HCT116 (cell line): ENCODE results near the gene PHF19. TPM values are rescaled to one million over a fixed set of nuclear protein-coding genes. Genes with fewer than 3 reads are reported as not detected.

Source experiments
- ATAC-seq: fragments of 200-7000 bp; cut with Tn5 transposase; 2 replicates; pipeline ENCODE4 v1.9.1; 2020; ENCODE audit warnings: mild to moderate bottlenecking, moderate library complexity
- BruUV-seq: library from RNA; stranded (reverse); fragments of 400-500 nt; replicated peaks from 2 replicates; lab custom pipeline; 2021; lab: Mats Ljungman, UMichigan
- CTCF ChIA-PET: fragments of 300-600 bp; sonication (Branson Sonifier 250); formaldehyde crosslinking; loops from one replicate; lab custom pipeline; 2021; ENCODE audit warnings: antibody characterized with exemption; lab: Charles Lee
- POLR2A ChIA-PET: fragments of 300-600, 350-600 bp; sonication (Branson Sonifier 250); formaldehyde crosslinking; loops from one replicate; lab custom pipeline; 2021; ENCODE audit warnings: antibody characterized with exemption; lab: Charles Lee
- RAD21 ChIA-PET, 2 experiments: fragments of 300-600 bp; sonication (Branson Sonifier 250); formaldehyde crosslinking; loops; one replicate each; lab custom pipeline; 2023; ENCODE audit warnings: low total read pairs in 2 of 2; ENCODE audit not compliant: uncharacterized antibody in 2 of 2, unreplicated experiment in 2 of 2, low non-redundant PET in 1 of 2; lab: Charles Lee
- DNase-seq: peaks from one replicate; pipeline ENCODE4 v3.0.0-alpha.2; 2010; ENCODE audit warnings: low read depth, low spot score
- H2AFZ ChIP-seq: fragments of 200-600 bp; shearing (Covaris generic), sonication (generic); 2 replicates; pipeline ENCODE4 v1.6.1; 2017; ENCODE audit warnings: low read depth, mixed run types, mixed read lengths, antibody characterized with exemption, low read length; ENCODE audit not compliant: poor library complexity, severe bottlenecking
- H3K27ac ChIP-seq: 2 replicates; pipeline ENCODE4 v1.5.1; 2012; ENCODE audit warnings: low read depth, low read length
- H3K27me3 ChIP-seq: fragments of 200-600 bp; sonication (generic); 2 replicates; pipeline ENCODE4 v1.6.1; 2016; ENCODE audit warnings: mixed run types, low read length, mixed read lengths; ENCODE audit not compliant: insufficient read depth
- H3K36me3 ChIP-seq, 2 experiments: fragments of 200-500 bp in 1 of 2; fragments of 200-600 bp in 1 of 2; sonication (Bioruptor generic) in 1 of 2; sonication (generic) in 1 of 2; 2 replicates each; pipeline versions ENCODE4 v1.5.1 to v1.6.1; 2014 to 2016; ENCODE audit warnings: low read length in 2 of 2, inconsistent platforms in 1 of 2, mixed read lengths in 1 of 2, mixed run types in 1 of 2; ENCODE audit not compliant: insufficient read depth in 2 of 2, control insufficient read depth in 1 of 2
- H3K4me1 ChIP-seq, 2 experiments: fragments of 200-600 bp in 1 of 2; sonication (generic) in 1 of 2; 2 replicates each; pipeline versions ENCODE4 v1.5.1 to v1.6.1; 2012 to 2017; ENCODE audit warnings: low read length in 2 of 2, inconsistent platforms in 1 of 2, mild to moderate bottlenecking in 1 of 2, mixed read lengths in 1 of 2, mixed run types in 1 of 2, moderate library complexity in 1 of 2; ENCODE audit not compliant: insufficient read depth in 2 of 2, control insufficient read depth in 1 of 2
- H3K4me2 ChIP-seq: fragments of 200-600 bp; sonication (generic); 2 replicates; pipeline ENCODE4 v1.6.1; 2017; ENCODE audit warnings: mixed run types, low read length, mixed read lengths
- H3K4me3 ChIP-seq, 2 experiments: fragments of 200-600 bp in 1 of 2; sonication (generic) in 1 of 2; replicated peaks in 1 of 2; 2 replicates each; pipeline ENCODE4 v1.5.1; 2011 to 2016; ENCODE audit warnings: low read length in 2 of 2, control low read depth in 1 of 2, low read depth in 1 of 2, mild to moderate bottlenecking in 1 of 2, mixed read lengths in 1 of 2, mixed run types in 1 of 2
- H3K79me2 ChIP-seq: fragments of 200-600 bp; sonication (generic); 2 replicates; pipeline ENCODE4 v1.6.1; 2017; ENCODE audit warnings: mild to moderate bottlenecking, mixed run types, low read length, moderate library complexity, mixed read lengths; ENCODE audit not compliant: insufficient read depth
- H3K9ac ChIP-seq: fragments of 200-600 bp; sonication (generic); 2 replicates; pipeline ENCODE4 v1.6.1; 2016; ENCODE audit warnings: low read length, mixed read lengths
- H3K9me2 ChIP-seq: fragments of 200-600 bp; sonication (generic), shearing (Covaris generic); 2 replicates; pipeline ENCODE4 v1.6.1; 2017; ENCODE audit warnings: mixed run types, mild to moderate bottlenecking, moderate library complexity; ENCODE audit not compliant: insufficient read depth
- H3K9me3 ChIP-seq, 2 experiments: fragments of 200-500 bp in 1 of 2; fragments of 200-600 bp in 1 of 2; sonication (Bioruptor generic) in 1 of 2; sonication (generic) in 1 of 2; 2 replicates each; pipeline ENCODE4 v1.6.1; 2014 to 2017; ENCODE audit warnings: low read length in 2 of 2, mixed read lengths in 2 of 2, inconsistent platforms in 1 of 2, low read depth in 1 of 2, mild to moderate bottlenecking in 1 of 2, mixed run types in 1 of 2, moderate library complexity in 1 of 2; ENCODE audit not compliant: control insufficient read depth in 1 of 2, insufficient read depth in 1 of 2
- H4K20me1 ChIP-seq: fragments of 200-600 bp; sonication (generic), shearing (Covaris generic); 2 replicates; pipeline ENCODE4 v1.6.1; 2017; ENCODE audit warnings: mixed run types, mild to moderate bottlenecking, moderate library complexity; ENCODE audit not compliant: insufficient read depth
- CBX3 ChIP-seq: IDR thresholded peaks from 2 replicates; pipeline ENCODE4 v1.6.1; 2012; ENCODE audit warnings: low read depth
- EZH2phosphoT487 ChIP-seq: fragments of 200-600 bp; IDR thresholded peaks from 2 replicates; pipeline ENCODE4 v1.6.1; 2018; ENCODE audit warnings: antibody characterized with exemption, borderline replicate concordance
- MAX ChIP-seq: IDR thresholded peaks from 2 replicates; pipeline ENCODE4 v1.6.1; 2012
- POLR2AphosphoS5 ChIP-seq: IDR thresholded peaks from 2 replicates; pipeline ENCODE4 v1.6.1; 2011; ENCODE audit warnings: mild to moderate bottlenecking, low read depth, low read length, moderate library complexity
- RAD21 ChIP-seq: IDR thresholded peaks from 2 replicates; pipeline ENCODE4 v1.6.1; 2012; ENCODE audit warnings: low read depth, mild to moderate bottlenecking
- SIN3A ChIP-seq: IDR thresholded peaks from 2 replicates; pipeline ENCODE4 v1.6.1; 2012; ENCODE audit warnings: low read depth
- TCF7L2 ChIP-seq: IDR thresholded peaks from 2 replicates; pipeline ENCODE4 v1.7.0; 2011; ENCODE audit warnings: borderline replicate concordance, inconsistent platforms; ENCODE audit not compliant: insufficient read depth, insufficient read length; ENCODE audit errors: extremely low read depth
- ZNF274 ChIP-seq: fragments of 200-500 bp; sonication (Bioruptor generic); IDR thresholded peaks from 2 replicates; pipeline ENCODE4 v1.6.1; 2014; ENCODE audit warnings: mild to moderate bottlenecking, low read depth, low read length, inconsistent platforms
- intact Hi-C: fragments of 100-400 bp; cut with micrococcal nuclease; formaldehyde crosslinking; loops from 2 replicates; pipeline ENCODE4 v1.10.0; 2022
- total RNA-seq: library from RNA; stranded (reverse); gene quantifications from one replicate; pipeline ENCODE4 v1.2.1, GENCODE V29; 2021; ENCODE audit not compliant: unreplicated experiment
- TF ChIP-seq, protein P1 (sequence below), 3 experiments: fragments of 200-600 bp in 1 of 3; sonication (generic) in 1 of 3; IDR thresholded peaks in 2 of 3; conservative IDR thresholded peaks in 1 of 3; 2 replicates each; pipeline ENCODE4 v1.5.1; 2012 to 2017; ENCODE audit warnings: low read depth in 2 of 3, low read length in 2 of 3, antibody characterized with exemption in 1 of 3, borderline replicate concordance in 1 of 3, control low read depth in 1 of 3, mild to moderate bottlenecking in 1 of 3, mixed read lengths in 1 of 3, mixed run types in 1 of 3, moderate library complexity in 1 of 3; ENCODE audit not compliant: insufficient read depth in 1 of 3
- TF ChIP-seq, protein P2 (sequence below): IDR thresholded peaks from 2 replicates; pipeline ENCODE4 v1.6.1; 2012; ENCODE audit warnings: low read depth

PHF19 gene
- total RNA-seq, 1 experiment from 2014 or later, result 74.0 TPM

DNA sequence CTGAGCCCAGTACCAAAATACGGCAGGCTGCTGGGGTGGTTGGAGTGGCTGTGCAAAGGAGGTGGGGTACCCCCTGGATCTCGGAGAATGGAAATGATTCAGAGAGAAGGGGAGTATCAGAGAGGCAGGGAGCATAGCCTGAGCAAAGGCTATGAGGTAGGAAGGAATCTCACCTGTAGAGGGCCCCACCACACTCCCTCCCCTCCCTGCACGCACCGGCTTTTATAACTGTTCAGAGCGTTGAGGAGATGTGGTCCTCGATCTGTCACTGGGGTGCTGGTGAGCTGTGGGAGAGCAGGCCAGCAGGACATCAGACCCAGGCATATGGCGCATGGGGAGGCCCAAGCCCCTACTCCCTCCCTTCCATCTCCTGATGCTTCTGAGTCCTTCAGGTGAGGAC, 13.2 kb downstream of the PHF19 start:
- RAD21 ChIA-PET, result no interaction called here
- no peak for DNase-seq
- no peaks in the 10 kb centered on the region for H3K27me3 ChIP-seq
- H3K79me2 ChIP-seq, result no peaks in the 10 kb centered on the region
- POLR2A ChIA-PET, result interaction anchor here (0.7 kb wide), 1 partner anchor 15 kb away, joined by 3 read pairs; no protein-coding TSS in a partner anchor
- intact Hi-C loops, result no loop called here
- H3K9ac ChIP-seq, result no peak overlapping the region
- no peaks in the 10 kb centered on the region for H3K9me2 ChIP-seq
- H4K20me1 ChIP-seq, result no peaks in the 10 kb centered on the region
- H3K4me3 ChIP-seq, result no peak overlapping the region
- H3K27ac ChIP-seq, result no peak overlapping the region
- no peaks in the 10 kb centered on the region for H3K9me3 ChIP-seq
- H3K4me2 ChIP-seq, result no peak overlapping the region
- no peak overlapping the region for H2AFZ ChIP-seq
- no peak for ATAC-seq
- CTCF ChIA-PET, result no interaction called here
- TF ChIP-seq POLR2AphosphoS5 (no peak), EZH2phosphoT487 (no peak), TCF7L2 (no peak), RAD21 (peak; percentile 37), CBX3 (no peak), SIN3A (no peak)
- TF ChIP-seq, protein P1, sequence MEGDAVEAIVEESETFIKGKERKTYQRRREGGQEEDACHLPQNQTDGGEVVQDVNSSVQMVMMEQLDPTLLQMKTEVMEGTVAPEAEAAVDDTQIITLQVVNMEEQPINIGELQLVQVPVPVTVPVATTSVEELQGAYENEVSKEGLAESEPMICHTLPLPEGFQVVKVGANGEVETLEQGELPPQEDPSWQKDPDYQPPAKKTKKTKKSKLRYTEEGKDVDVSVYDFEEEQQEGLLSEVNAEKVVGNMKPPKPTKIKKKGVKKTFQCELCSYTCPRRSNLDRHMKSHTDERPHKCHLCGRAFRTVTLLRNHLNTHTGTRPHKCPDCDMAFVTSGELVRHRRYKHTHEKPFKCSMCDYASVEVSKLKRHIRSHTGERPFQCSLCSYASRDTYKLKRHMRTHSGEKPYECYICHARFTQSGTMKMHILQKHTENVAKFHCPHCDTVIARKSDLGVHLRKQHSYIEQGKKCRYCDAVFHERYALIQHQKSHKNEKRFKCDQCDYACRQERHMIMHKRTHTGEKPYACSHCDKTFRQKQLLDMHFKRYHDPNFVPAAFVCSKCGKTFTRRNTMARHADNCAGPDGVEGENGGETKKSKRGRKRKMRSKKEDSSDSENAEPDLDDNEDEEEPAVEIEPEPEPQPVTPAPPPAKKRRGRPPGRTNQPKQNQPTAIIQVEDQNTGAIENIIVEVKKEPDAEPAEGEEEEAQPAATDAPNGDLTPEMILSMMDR (IDR thresholded peaks at IDR 0.05 in 2 of 3, conservative IDR thresholded peaks at IDR 0.05 in 1 of 3; ENCODE audit: borderline replicate concordance in 1 of 3, insufficient read depth in 1 of 3, low read depth in 2 of 3, low read length in 2 of 3), result peak in 2 of 3 experiments; percentile 20 to 30; a peak in 2 of 6 replicates
- H3K4me1 ChIP-seq, result peaks cover 5 to 8% of the 10 kb centered on the region in 2 experiments; a peak in 3 of 4 replicates
- BruUV-seq, result no TSS peak
- peaks cover 3 to 31% of the 10 kb centered on the region in 2 experiments for H3K36me3 ChIP-seq

GRCh38 chr9:120862452-120862851, 14.5 kb downstream of the PHF19 start:
- ATAC-seq (no peak), DNase-seq (no peak)
- H3K4me1 ChIP-seq, result no peaks in the 10 kb centered on the region
- CTCF ChIA-PET, result no interaction called here
- H3K27ac ChIP-seq, result no peak overlapping the region
- no peak overlapping the region for H3K9ac ChIP-seq
- H3K36me3 ChIP-seq, result peaks cover 3 to 34% of the 10 kb centered on the region in 2 experiments
- no peaks in the 10 kb centered on the region for H4K20me1 ChIP-seq
- RAD21 ChIA-PET, result no interaction called here
- no peaks in the 10 kb centered on the region for H3K9me3 ChIP-seq
- H2AFZ ChIP-seq, result no peak overlapping the region
- H3K9me2 ChIP-seq, result no peaks in the 10 kb centered on the region
- intact Hi-C loops, result no loop called here
- H3K4me3 ChIP-seq, result no peak overlapping the region
- no peaks in the 10 kb centered on the region for H3K79me2 ChIP-seq
- no peak overlapping the region for H3K4me2 ChIP-seq
- POLR2A ChIA-PET, result no interaction called here
- H3K27me3 ChIP-seq, result no peaks in the 10 kb centered on the region
- no TSS peak for BruUV-seq
- TF ChIP-seq, protein P1 (IDR thresholded peaks at IDR 0.05 in 2 of 3, conservative IDR thresholded peaks at IDR 0.05 in 1 of 3; ENCODE audit: borderline replicate concordance in 1 of 3, insufficient read depth in 1 of 3, low read depth in 2 of 3, low read length in 2 of 3), result no peak
- TF ChIP-seq ZNF274, result no peak
- TF ChIP-seq, protein P2, sequence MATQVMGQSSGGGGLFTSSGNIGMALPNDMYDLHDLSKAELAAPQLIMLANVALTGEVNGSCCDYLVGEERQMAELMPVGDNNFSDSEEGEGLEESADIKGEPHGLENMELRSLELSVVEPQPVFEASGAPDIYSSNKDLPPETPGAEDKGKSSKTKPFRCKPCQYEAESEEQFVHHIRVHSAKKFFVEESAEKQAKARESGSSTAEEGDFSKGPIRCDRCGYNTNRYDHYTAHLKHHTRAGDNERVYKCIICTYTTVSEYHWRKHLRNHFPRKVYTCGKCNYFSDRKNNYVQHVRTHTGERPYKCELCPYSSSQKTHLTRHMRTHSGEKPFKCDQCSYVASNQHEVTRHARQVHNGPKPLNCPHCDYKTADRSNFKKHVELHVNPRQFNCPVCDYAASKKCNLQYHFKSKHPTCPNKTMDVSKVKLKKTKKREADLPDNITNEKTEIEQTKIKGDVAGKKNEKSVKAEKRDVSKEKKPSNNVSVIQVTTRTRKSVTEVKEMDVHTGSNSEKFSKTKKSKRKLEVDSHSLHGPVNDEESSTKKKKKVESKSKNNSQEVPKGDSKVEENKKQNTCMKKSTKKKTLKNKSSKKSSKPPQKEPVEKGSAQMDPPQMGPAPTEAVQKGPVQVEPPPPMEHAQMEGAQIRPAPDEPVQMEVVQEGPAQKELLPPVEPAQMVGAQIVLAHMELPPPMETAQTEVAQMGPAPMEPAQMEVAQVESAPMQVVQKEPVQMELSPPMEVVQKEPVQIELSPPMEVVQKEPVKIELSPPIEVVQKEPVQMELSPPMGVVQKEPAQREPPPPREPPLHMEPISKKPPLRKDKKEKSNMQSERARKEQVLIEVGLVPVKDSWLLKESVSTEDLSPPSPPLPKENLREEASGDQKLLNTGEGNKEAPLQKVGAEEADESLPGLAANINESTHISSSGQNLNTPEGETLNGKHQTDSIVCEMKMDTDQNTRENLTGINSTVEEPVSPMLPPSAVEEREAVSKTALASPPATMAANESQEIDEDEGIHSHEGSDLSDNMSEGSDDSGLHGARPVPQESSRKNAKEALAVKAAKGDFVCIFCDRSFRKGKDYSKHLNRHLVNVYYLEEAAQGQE, result no peak
- TF ChIP-seq EZH2phosphoT487, result no peak
- no peak for TF ChIP-seq MAX
- no peak for TF ChIP-seq SIN3A
